ENCODE data around the gene UQCR10.
"Not testable (repeated sequence)": the region's sequence is repeated elsewhere in the genome, so short reads cannot be mapped to it uniquely, and the experiment has no call there.

The UQCR10 gene

DNA sequence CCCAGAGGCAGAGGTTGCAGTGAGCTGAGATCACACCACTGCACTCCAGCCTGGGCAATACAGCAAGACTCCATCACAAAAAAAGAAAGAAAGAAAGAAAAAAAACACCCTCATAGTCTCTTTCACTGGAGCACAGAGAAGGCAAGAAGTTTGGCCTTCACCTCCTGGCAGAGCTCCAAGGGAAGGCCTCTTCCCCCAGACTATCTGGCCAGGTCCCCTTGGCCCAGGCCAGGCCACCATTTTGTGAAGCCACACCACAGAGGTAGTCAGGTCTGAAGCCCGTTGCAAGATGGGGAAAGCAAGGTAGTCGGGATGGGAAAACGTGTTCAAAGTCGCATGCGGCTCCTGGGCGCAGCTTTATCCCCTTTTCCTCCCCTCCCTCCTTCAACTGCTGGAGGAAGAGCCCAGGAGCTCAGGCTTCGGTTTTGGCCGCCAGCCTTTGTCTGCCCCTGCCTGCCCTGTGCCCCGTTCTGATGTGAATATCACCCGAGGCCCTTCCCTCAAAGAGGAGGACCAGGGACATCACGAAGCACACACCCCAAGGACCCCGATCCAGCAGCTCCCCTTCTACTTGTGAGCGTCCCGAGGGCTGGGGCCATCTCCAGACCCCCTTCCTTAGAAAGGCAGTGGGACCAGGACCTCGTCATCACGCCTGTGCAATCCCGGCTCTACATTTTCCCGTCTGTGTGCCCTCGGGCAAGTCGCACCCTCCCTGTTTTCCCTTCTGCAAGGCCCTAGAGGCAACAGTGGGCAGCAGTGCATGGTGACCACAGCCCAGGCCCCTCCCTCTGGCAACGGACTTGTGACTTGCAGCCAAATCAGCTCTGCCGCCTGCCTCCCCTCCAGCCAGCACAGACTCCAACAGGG lies 29.7 kb upstream of the UQCR10 start:
- no peak for DNase-seq

- DNase-seq: no peak
Observed at GRCh38 chr22:29738118-29738815, 28.9 kb upstream of the UQCR10 start.

DNA sequence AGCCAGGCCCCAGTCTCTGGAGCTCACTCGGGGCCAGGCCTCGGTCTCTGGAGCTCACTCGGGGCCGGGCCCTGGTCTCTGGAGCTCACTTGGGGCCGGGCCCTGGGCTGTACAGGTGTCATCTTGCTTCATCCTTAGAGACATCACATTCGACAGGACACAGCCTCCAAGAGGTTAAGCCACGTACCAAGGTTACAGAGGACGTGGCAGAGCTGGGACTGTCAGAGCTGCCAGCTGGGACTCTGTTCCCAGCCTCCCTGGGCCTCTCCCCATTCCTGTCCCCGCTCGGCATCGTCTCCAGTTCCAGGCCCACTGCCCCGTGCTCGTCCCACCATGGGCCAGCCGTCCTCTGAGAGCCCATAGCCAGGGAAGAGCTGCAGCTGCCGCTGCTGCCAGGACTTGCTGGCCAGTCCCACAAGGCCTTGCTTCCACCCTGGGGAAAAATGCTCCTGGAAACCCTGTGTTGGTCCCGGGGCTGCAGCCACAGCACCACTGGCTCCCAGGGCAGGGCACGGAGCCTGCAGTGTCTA lies 27.8 kb upstream of the UQCR10 start:
- no peak for DNase-seq

- DNase-seq: no peak
Observed at GRCh38 chr22:29740216-29740615, 27.0 kb upstream of the UQCR10 start.

DNA sequence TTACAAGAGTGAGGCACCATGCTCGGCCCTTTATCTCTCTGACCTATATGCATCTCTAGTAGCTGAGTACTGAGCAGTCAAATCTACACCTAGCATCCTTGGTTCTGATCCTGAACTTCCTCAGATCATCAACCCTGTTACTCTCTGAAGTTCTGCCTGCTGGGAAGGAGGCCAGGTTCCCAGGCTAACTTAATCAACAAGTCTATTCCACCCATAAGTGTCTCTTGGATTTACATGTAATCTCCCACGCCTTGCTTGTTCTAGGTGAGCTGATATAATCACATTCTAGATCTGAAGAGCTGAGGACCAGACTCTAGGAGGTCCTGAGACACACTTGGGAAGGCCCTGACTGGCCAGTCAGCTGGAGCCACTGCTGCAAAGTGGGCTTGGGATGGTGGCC lies 25.2 kb upstream of the UQCR10 start:
- no peak for DNase-seq

- no peak for DNase-seq
Observed at GRCh38 chr22:29742326-29742725, 24.8 kb upstream of the UQCR10 start.

- DNase-seq: no peak
Observed at GRCh38 chr22:29744902-29745301, 22.3 kb upstream of the UQCR10 start.

DNA sequence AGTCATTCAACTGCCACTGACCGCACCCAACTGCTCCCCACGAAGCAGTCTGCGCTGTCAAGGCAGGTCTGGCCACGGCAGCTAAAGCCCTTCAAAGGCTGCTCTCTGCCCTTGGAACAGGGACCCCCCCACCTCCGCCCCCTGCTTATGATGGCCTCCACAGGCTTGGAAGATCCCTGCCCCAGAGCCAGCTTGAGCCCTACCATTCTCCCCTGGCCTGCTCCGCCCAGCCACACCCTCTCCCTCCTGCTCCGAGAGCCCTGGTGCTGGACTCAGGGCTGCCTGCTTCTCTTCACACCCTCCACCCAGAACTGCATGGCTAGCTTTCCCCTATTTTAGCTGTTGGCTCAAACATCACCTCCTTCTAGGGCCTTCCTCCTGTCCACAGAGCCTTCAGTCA lies 19.3 kb upstream of the UQCR10 start:
- no peak for DNase-seq

DNA sequence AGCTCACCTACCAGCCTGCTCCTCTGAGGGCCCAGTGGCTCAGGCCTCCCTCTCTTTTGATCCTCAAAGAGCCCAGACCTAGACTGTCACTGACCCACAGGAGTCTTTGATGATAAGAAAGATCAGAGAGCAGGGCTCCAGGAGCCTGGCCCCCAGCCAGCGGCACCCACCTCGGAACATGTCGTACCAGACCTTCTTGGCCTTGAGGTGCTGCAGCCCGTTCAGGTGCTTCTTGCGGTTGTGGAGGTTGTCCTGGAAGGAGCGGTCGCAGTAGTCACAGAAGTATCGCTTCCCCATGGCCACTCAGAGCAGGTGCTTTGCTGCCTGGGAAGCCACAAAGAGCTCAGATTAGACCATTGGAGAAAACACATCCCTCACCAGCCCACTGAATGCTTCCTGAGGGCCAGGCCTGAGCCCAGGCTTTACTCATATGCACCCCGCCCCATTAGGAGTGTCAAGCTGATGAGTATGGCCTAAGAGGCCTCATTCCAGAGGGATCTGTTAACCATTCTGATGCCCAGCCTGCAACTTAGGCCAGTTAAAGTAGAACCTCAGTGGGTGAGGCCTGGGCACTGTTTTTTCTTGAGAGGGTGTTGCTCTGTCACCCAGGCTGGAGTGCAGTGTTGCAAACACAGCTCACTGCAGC lies 18.8 kb upstream of the UQCR10 start:
- DNase-seq: no peak

GRCh38 chr22:29750029-29750428 lies 17.1 kb upstream of the UQCR10 start:
- no peak for DNase-seq

GRCh38 chr22:29750559-29751538 lies 16.3 kb upstream of the UQCR10 start:
- DNase-seq: peak; percentile 56

DNA sequence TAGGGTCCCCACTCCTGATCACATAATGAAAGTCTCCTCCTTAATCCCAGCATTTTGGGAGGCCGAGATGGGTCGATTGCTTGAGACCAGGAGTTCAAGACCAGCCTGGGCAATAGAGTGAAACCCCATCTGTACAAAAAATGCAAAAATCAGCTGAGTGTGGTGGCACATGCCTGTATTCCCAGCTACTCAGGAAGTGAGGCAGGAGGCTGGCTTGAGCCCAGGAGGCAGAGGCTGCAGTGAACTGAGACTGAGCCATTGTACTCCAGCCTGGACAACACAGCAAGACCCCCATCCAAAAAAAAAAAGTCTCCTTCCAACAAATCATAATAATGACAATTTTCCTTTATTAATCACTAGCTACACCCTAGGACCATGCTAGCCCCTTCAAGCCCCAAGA lies 15.5 kb upstream of the UQCR10 start:
- no peak for DNase-seq

- no peak for DNase-seq
Observed at GRCh38 chr22:29753808-29754657, 13.1 kb upstream of the UQCR10 start.

- DNase-seq: not testable (repeated sequence)
Observed at GRCh38 chr22:29754658-29755395, 12.3 kb upstream of the UQCR10 start.

DNA sequence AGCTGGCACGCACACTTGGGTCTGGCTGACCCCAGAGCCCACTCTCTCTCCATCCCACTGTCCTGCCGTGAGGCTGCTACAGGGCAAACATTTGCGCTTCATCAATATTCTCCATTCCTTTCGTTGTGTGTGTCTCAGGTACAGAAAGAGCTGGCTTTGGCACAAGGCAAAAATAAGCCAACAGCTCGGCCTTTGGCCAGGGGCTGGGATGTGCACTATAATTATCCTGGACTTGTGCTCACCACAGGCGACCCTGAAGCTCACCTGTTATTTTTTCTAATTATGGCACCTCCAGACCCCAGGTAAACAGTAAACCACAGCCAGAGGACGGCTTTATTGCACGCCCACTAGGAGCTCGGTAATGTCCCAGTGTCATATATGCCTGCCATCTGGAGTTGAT lies 11.3 kb upstream of the UQCR10 start:
- DNase-seq: no peak

GRCh38 chr22:29756341-29756740 lies 10.8 kb upstream of the UQCR10 start:
- no peak for DNase-seq

- no peak for DNase-seq
Observed at GRCh38 chr22:29757096-29757495, 10.1 kb upstream of the UQCR10 start.

GRCh38 chr22:29758068-29758622 lies 9.0 kb upstream of the UQCR10 start:
- DNase-seq: no peak

- no peak for DNase-seq
Observed at GRCh38 chr22:29758959-29759358, 8.2 kb upstream of the UQCR10 start.

GRCh38 chr22:29762263-29762662 lies 4.9 kb upstream of the UQCR10 start:
- no peak for DNase-seq

Measured in suppressor macrophage treated with lipopolysaccharide for 4 hours (primary cell).